ENCODE measurements around the gene TMEM132C.

The TMEM132C gene

GRCh38 chr12:128682548-128683275 is 415.7 kb downstream of the TMEM132C start:
- DNase-seq = no peak

GRCh38 chr12:128684352-128684751 is 417.4 kb downstream of the TMEM132C start:
- DNase-seq = no peak

- DNase-seq = no peak
Observed at GRCh38 chr12:128685903-128686475, 419.0 kb downstream of the TMEM132C start.

- no peak for DNase-seq
Observed at GRCh38 chr12:128687851-128688250, 420.9 kb downstream of the TMEM132C start.

GRCh38 chr12:128690641-128691040 is 423.7 kb downstream of the TMEM132C start:
- DNase-seq = no peak

- DNase-seq = no peak
Observed at GRCh38 chr12:128693115-128693514, 426.1 kb downstream of the TMEM132C start.

- no peak for DNase-seq
Observed at GRCh38 chr12:128693771-128694170, 426.8 kb downstream of the TMEM132C start.

- DNase-seq = no peak
Observed at GRCh38 chr12:128694445-128694844, 427.5 kb downstream of the TMEM132C start.

- DNase-seq = no peak
Observed at GRCh38 chr12:128695697-128696096, 428.7 kb downstream of the TMEM132C start.

- DNase-seq = no peak
Observed at GRCh38 chr12:128698301-128698972, 431.5 kb downstream of the TMEM132C start.

- DNase-seq = no peak
Observed at GRCh38 chr12:128699106-128699505, 432.1 kb downstream of the TMEM132C start.

GRCh38 chr12:128702371-128702770 is 435.4 kb downstream of the TMEM132C start:
- no peak for DNase-seq

- DNase-seq = no peak
Observed at GRCh38 chr12:128705140-128705539, 438.2 kb downstream of the TMEM132C start.

- no peak for DNase-seq
Observed at GRCh38 chr12:128707488-128707887, 440.5 kb downstream of the TMEM132C start.

- no peak for DNase-seq
Observed at GRCh38 chr12:128708789-128709188, 441.8 kb downstream of the TMEM132C start.

GRCh38 chr12:128709660-128710059 is 442.7 kb downstream of the TMEM132C start:
- DNase-seq = no peak

- no peak for DNase-seq
Observed at GRCh38 chr12:128711486-128711885, 444.5 kb downstream of the TMEM132C start.

GRCh38 chr12:128712622-128713021 is 445.7 kb downstream of the TMEM132C start:
- no peak for DNase-seq

GRCh38 chr12:128715485-128715884 is 448.5 kb downstream of the TMEM132C start:
- DNase-seq = no peak

- DNase-seq = no peak
Observed at GRCh38 chr12:128724468-128725046, 457.6 kb downstream of the TMEM132C start.

GRCh38 chr12:128726886-128727285 is 459.9 kb downstream of the TMEM132C start:
- DNase-seq = no peak

GRCh38 chr12:128727461-128727860 is 460.5 kb downstream of the TMEM132C start:
- DNase-seq = no peak

GRCh38 chr12:128727999-128728398 is 461.0 kb downstream of the TMEM132C start:
- DNase-seq = no peak

GRCh38 chr12:128729628-128730121 is 462.7 kb downstream of the TMEM132C start:
- no peak for DNase-seq

All from NCI-H2171 treated with DMSO at 0.1 percent for 48 hours (cell line).